Measurements from ENCODE around the gene CCDC188. TPM values are rescaled to one million over a fixed set of nuclear protein-coding genes. Genes with fewer than 3 reads are reported as not detected.

Gene CCDC188
- total and polyA plus RNA-seq, 4 donors: 0.63 to 4.0 (median 1.4) TPM

DNA sequence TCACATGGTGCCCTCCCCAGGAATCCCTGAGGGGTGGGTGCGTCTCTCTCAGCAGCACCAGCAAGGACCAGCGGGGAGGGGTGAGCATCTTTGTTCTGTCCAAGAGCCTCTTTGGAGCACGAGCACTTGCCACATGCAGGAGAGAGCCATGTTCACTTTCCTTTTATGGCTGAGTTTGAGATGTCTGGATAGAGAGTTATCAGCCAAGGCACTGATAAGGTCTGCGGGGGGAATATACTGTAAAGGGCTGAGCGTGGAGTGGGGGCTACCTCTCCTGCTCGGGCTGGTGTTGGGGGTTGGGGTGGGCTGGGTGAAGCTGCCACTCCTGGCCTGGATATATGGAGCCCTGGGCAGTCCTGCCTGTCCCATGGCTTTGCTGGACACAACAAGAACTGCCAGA lies 34.9 kb upstream of the CCDC188 start:
- Histone ChIP-seq H3K27me3 (ENCODE audit: control insufficient read depth in 3 of 3, insufficient read depth in 3 of 3, low read length in 2 of 3) (no peaks in the 10 kb centered on the region), H3K36me3 (ENCODE audit: control insufficient read depth in 4 of 4, insufficient read depth in 4 of 4, low read length in 4 of 4) (no peaks in the 10 kb centered on the region), H3K4me3 (no peak overlapping the region), H3K4me1 (ENCODE audit: control insufficient read depth in 5 of 5, insufficient read depth in 5 of 5, low read length in 5 of 5) (no peaks in the 10 kb centered on the region), H3K9me3 (ENCODE audit: control insufficient read depth in 4 of 4, insufficient read depth in 3 of 4, low read length in 3 of 4) (no peaks in the 10 kb centered on the region), H3K27ac (ENCODE audit: low read depth in 1 of 2, low read length in 1 of 2) (no peak overlapping the region), H3K9ac (ENCODE audit: insufficient read depth in 1 of 2, low read length in 2 of 2) (no peak overlapping the region)
- DNase-seq: no peak
- TF ChIP-seq CTCF (IDR thresholded peaks at IDR 0.05; ENCODE audit: control extremely low read depth, extremely low read depth): no peak
- ATAC-seq (ENCODE audit: insufficient read depth, low FRiP score): no peak
- 79 to 83% methylated on average over 6 of the region's 6 CpGs for WGBS, 2 donors

- H3K27me3 ChIP-seq (ENCODE audit: control insufficient read depth in 3 of 3, insufficient read depth in 3 of 3, low read length in 2 of 3): no peaks in the 10 kb centered on the region
- no peak for ATAC-seq (ENCODE audit: insufficient read depth, low FRiP score)
- H3K4me3 ChIP-seq: no peak overlapping the region
- no peak overlapping the region for H3K27ac ChIP-seq (ENCODE audit: low read depth in 1 of 2, low read length in 1 of 2)
- no peak overlapping the region for H3K9ac ChIP-seq (ENCODE audit: insufficient read depth in 1 of 2, low read length in 2 of 2)
- 84 to 92% methylated on average over 18 of the region's 18 CpGs for WGBS, 2 donors
- no peak for DNase-seq
- TF ChIP-seq CTCF (IDR thresholded peaks at IDR 0.05; ENCODE audit: control extremely low read depth, extremely low read depth): no peak
- H3K36me3 ChIP-seq (ENCODE audit: control insufficient read depth in 4 of 4, insufficient read depth in 4 of 4, low read length in 4 of 4): no peaks in the 10 kb centered on the region
- H3K4me1 ChIP-seq (ENCODE audit: control insufficient read depth in 5 of 5, insufficient read depth in 5 of 5, low read length in 5 of 5): no peaks in the 10 kb centered on the region
- H3K9me3 ChIP-seq (ENCODE audit: control insufficient read depth in 4 of 4, insufficient read depth in 3 of 4, low read length in 3 of 4): no peaks in the 10 kb centered on the region
These were observed 33.8 kb upstream of the CCDC188 start for GRCh38 chr22:20184501-20185165.

- H3K9me3 ChIP-seq (ENCODE audit: control insufficient read depth in 4 of 4, insufficient read depth in 3 of 4, low read length in 3 of 4): no peaks in the 10 kb centered on the region
- WGBS, 2 donors: 67 to 82% methylated on average over 6 of the region's 6 CpGs
These were observed 33.0 kb upstream of the CCDC188 start for GRCh38 chr22:20183823-20184222.

More at GRCh38 chr22:20183823-20184222, 33.0 kb upstream of the CCDC188 start:
- ATAC-seq (ENCODE audit: insufficient read depth, low FRiP score) (no peak), DNase-seq (no peak)
- Histone ChIP-seq H3K27ac (ENCODE audit: low read depth in 1 of 2, low read length in 1 of 2) (no peak overlapping the region), H3K36me3 (ENCODE audit: control insufficient read depth in 4 of 4, insufficient read depth in 4 of 4, low read length in 4 of 4) (no peaks in the 10 kb centered on the region), H3K9ac (ENCODE audit: insufficient read depth in 1 of 2, low read length in 2 of 2) (no peak overlapping the region), H3K27me3 (ENCODE audit: control insufficient read depth in 3 of 3, insufficient read depth in 3 of 3, low read length in 2 of 3) (no peaks in the 10 kb centered on the region), H3K4me3 (no peak overlapping the region), H3K4me1 (ENCODE audit: control insufficient read depth in 5 of 5, insufficient read depth in 5 of 5, low read length in 5 of 5) (no peaks in the 10 kb centered on the region)
- no peak for TF ChIP-seq CTCF (IDR thresholded peaks at IDR 0.05; ENCODE audit: control extremely low read depth, extremely low read depth)
